GM13977 (cell line): ENCODE results near the gene SLC6A13.
"Not testable (repeated sequence)": the region's sequence is repeated elsewhere in the genome, so short reads cannot be mapped to it uniquely, and the experiment has no call there.

ENCODE experiments used
- DNase-seq: peaks from one replicate; pipeline ENCODE4 v3.0.0; 2012; ENCODE audit warnings: low spot score
- in situ Hi-C: fragments of 300-500 bp; cut with MboI; formaldehyde crosslinking; loops from one replicate; pipeline ENCODE4 v1.12.0; 2022; ENCODE audit warnings: low sequenced_read_pairs, low pct_unique_long_range_greater_than_20kb, mixed read lengths, inconsistent platforms; ENCODE audit not compliant: unreplicated experiment
- TF ChIP-seq, protein P1 (sequence below): IDR thresholded peaks from 2 replicates; pipeline ENCODE4 v1.5.1; 2012; ENCODE audit warnings: mild to moderate bottlenecking, control low read depth; ENCODE audit not compliant: insufficient read depth; ENCODE audit errors: extremely low read depth, missing control alignments

SLC6A13 gene

DNA sequence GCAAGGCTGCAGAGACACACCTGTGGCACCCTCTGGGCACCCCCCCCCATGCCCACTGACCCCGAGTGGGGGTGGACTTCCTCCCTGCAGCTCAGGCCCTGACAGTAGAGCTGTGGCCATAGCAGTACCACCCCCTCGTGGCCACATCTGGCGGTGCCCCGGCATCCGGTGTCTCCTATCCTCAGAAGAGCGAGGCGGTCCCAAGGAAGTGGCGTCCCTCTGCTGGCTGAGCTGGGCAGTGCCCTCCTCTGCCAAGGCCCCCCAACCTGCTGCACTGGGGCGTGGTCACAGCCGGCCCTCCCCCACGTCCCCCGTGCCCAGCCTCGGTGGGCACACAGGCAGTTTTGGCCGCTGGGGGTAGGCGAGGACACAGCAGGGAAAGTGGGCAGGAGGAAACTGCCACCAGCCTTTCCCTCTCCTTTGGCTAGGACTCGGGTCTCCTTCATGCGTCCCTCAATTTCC, 42.7 kb downstream of the SLC6A13 start:
- TF ChIP-seq, protein P1, sequence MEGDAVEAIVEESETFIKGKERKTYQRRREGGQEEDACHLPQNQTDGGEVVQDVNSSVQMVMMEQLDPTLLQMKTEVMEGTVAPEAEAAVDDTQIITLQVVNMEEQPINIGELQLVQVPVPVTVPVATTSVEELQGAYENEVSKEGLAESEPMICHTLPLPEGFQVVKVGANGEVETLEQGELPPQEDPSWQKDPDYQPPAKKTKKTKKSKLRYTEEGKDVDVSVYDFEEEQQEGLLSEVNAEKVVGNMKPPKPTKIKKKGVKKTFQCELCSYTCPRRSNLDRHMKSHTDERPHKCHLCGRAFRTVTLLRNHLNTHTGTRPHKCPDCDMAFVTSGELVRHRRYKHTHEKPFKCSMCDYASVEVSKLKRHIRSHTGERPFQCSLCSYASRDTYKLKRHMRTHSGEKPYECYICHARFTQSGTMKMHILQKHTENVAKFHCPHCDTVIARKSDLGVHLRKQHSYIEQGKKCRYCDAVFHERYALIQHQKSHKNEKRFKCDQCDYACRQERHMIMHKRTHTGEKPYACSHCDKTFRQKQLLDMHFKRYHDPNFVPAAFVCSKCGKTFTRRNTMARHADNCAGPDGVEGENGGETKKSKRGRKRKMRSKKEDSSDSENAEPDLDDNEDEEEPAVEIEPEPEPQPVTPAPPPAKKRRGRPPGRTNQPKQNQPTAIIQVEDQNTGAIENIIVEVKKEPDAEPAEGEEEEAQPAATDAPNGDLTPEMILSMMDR: peak; percentile 75
- in situ Hi-C loops: no loop called here
- peak; percentile 75 for DNase-seq

DNA sequence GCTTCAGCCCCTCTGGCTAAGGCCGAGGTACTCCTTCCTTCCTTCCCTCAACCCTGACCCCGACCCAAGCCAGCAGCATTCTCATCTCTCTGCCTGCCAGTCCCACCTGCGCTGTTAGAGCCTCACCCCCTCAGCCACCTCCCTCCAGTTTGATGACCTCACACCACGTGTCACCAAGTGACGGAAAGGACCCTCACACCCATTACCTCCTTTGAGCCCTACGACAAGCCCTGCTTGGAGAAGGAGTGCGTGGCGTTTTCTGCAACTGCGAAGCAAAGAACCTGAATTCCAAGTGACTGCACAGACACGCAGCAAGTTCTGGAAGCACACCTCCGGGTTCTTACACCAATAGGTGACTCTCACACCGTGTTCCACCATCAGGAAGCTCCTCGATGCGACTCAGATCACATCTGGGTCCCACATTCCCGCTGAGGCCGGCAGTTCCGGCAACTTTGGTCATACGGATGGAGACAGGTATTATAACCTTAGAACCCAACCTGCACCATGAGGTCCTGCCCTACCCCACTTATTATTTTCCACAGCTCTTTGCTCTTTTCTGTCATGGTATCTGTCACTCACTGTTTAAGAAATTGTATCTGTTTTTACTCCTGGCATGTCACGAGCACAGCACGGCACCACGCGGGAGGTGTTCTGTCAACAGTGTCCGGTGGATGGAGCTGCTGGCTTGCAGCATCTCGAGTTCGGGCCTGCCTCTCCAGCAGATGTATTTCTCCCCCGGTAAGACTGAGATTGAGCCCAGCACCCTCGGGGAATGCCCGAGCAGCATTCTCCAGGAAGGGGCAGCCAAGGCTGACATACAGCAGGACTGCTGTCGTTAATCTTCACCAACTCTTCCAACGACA, 43.7 kb downstream of the SLC6A13 start:
- DNase-seq: no peak
- in situ Hi-C loops: no loop called here
- TF ChIP-seq, protein P1: no peak

DNA sequence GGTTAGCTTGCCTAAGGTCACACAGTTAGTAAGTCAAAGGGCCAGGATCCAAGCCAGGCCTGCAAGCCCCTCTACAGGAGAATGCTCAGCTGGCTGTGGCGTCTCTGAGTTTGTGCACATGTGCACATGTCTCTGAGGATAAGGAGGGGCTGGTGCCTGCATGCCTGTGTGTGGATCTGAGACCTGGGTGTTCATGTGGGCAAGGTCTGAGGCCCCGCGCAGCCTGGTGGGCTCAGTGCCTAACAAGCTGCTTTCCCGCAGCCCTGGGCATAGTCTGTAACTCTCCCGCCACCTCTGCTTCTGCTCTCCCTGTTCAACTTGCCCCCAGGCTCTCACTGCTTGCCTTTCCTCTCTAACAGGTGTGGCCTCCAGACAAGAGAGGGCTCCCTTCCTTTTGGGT, 44.4 kb downstream of the SLC6A13 start:
- TF ChIP-seq, protein P1: no peak
- in situ Hi-C loops: no loop called here
- DNase-seq: no peak

DNA sequence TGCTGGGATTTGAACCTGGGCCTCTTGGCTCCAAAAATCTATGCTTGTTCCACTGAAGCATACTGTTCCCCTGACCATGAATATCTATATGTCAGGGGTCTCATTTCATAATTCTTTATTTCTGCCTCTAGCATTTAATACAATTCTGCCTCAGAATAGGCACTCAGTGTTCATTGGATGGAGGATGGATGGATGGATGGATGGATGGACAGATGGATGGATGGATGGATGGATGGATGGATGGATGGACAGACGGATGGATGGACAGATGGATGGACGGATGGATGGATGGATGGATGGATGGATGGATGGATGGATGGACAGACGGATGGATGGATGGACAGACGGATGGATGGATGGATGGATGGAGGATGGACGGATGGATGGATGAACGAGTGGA, 45.6 kb downstream of the SLC6A13 start:
- in situ Hi-C loops: not testable (repeated sequence)

DNA sequence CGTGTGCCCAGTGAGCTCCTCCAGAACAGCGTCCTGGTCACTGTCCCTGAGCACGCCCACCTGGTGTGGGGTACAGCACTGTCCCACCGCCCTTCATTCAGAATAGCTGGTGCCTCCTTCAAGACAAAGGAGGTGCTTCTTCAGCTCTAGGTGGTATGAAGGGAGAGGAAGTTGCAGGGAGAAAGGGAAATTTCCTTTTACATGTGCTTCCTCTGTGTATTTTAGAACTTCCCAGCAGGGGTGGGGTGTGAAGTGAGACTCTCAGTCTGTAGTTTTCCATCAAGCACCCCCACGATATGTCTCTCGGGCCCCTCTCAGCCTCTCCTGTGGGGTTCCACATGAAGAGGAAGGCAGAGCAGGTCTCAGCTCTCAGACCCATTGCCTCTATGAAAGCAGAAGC, 47.5 kb downstream of the SLC6A13 start:
- no peak for DNase-seq
- in situ Hi-C loops: no loop called here
- TF ChIP-seq, protein P1: no peak

More for the DNA sequence above, 45.6 kb downstream of the SLC6A13 start:
- not testable (repeated sequence) for DNase-seq

DNA sequence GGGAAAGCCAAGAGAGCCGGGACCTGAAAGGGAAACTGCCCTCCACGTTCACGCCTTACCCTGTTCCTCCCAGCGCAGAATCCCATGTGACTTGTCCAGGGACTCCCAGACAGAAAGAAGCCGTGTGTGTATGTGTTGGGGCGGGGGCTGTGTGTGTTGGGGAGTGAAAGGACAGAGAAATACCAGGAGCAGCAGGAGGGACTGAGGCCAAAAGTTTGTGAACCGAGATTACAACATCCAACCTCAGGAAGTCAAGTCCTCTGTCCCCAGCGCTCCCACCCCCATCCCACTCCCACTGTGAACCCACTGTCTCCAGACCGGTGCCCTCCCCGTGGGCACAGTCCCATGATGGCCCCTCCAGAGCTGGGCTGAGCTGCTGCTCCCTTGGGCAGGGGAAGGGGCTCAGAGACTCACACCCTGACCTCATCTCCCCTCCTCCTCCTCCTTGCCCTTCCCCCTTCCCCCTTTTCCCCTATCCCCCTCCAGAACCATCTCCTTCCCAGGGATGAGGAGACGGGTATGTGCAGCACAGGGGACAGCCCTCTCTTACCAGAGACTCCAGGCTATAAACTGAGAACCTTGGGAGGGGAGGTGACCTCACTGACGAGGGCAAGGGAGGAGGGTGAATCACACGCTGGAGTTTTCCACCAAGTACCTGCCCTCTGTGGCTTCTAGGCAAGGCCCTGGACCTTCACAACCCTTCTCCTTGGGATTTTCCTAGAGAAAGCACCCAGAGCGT, 48.5 kb downstream of the SLC6A13 start, which contains the start of gene SLC6A12:
Gene SLC6A12 (minus strand): TSS at position 155 of the 739 bp plus-strand sequence. CDS start 4,171 bp downstream, outside the sequence.
- in situ Hi-C loops: no loop called here
- DNase-seq: no peak
- TF ChIP-seq, protein P1: no peak
